ENCODE results near the gene IL1B.

IL1B gene

GRCh38 chr2:112811841-112812306 is 24.7 kb downstream of the IL1B start:
- no peak for DNase-seq (ENCODE audit: insufficient read length, low spot score)
- TF ChIP-seq, protein P1, sequence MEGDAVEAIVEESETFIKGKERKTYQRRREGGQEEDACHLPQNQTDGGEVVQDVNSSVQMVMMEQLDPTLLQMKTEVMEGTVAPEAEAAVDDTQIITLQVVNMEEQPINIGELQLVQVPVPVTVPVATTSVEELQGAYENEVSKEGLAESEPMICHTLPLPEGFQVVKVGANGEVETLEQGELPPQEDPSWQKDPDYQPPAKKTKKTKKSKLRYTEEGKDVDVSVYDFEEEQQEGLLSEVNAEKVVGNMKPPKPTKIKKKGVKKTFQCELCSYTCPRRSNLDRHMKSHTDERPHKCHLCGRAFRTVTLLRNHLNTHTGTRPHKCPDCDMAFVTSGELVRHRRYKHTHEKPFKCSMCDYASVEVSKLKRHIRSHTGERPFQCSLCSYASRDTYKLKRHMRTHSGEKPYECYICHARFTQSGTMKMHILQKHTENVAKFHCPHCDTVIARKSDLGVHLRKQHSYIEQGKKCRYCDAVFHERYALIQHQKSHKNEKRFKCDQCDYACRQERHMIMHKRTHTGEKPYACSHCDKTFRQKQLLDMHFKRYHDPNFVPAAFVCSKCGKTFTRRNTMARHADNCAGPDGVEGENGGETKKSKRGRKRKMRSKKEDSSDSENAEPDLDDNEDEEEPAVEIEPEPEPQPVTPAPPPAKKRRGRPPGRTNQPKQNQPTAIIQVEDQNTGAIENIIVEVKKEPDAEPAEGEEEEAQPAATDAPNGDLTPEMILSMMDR (IDR thresholded peaks at IDR 0.05; ENCODE audit: insufficient read depth, missing control alignments), result no peak
- FAIRE-seq, result no peak

GRCh38 chr2:112811276-112811831 is 25.2 kb downstream of the IL1B start:
- no peak for DNase-seq (ENCODE audit: insufficient read length, low spot score)
- no peak for FAIRE-seq
- TF ChIP-seq, protein P1 (IDR thresholded peaks at IDR 0.05; ENCODE audit: insufficient read depth, missing control alignments), result no peak

DNA sequence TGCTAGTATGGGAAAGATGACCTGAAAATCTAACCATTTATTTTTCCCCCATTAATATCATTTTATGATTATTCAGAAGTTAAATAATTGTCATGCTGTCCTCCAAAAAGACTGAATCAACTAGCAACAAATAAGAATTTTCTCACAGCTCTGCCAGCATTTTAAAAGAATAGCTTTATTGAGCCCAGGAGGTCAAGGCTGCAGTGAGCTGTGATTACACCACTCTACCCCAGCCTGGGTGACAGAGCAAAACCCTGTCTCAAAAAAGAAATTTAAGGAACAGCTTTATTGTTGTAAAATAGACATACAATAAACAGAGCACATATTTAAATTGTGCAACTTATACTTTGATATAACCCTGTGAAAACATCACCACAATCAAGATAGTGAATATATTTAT is 27.5 kb downstream of the IL1B start:
- DNase-seq (ENCODE audit: insufficient read length, low spot score), result no peak
- TF ChIP-seq, protein P1 (IDR thresholded peaks at IDR 0.05; ENCODE audit: insufficient read depth, missing control alignments), result no peak
- FAIRE-seq, result no peak

GRCh38 chr2:112807233-112807807 is 29.3 kb downstream of the IL1B start:
- FAIRE-seq (no peak), DNase-seq (ENCODE audit: insufficient read length, low spot score) (no peak)
- TF ChIP-seq, protein P1 (IDR thresholded peaks at IDR 0.05; ENCODE audit: insufficient read depth, missing control alignments), result no peak

- FAIRE-seq, result no peak
Measured at GRCh38 chr2:112805542-112805941, 31.0 kb downstream of the IL1B start.

GRCh38 chr2:112803691-112804521 is 32.7 kb downstream of the IL1B start:
- TF ChIP-seq, protein P1 (IDR thresholded peaks at IDR 0.05; ENCODE audit: insufficient read depth, missing control alignments), result no peak
- FAIRE-seq (no peak), DNase-seq (ENCODE audit: insufficient read length, low spot score) (no peak)

More at GRCh38 chr2:112805542-112805941, 31.0 kb downstream of the IL1B start:
- DNase-seq (ENCODE audit: insufficient read length, low spot score), result no peak
- TF ChIP-seq, protein P1 (IDR thresholded peaks at IDR 0.05; ENCODE audit: insufficient read depth, missing control alignments), result no peak
